Esophagus muscularis mucosa (tissue), 4 donors: ENCODE results near the gene AMIGO1.
"Not testable (repeated sequence)": the region's sequence is repeated elsewhere in the genome, so short reads cannot be mapped to it uniquely, and the experiment has no call there.

Source experiments
- EP300 ChIP-seq: sonication (generic); formaldehyde crosslinking; IDR thresholded peaks from one replicate; pipeline ENCODE4 v1.6.1; 2017; ENCODE audit warnings: antibody characterized with exemption
- POLR2A ChIP-seq: fragments of 450-650 bp; IDR thresholded peaks from one replicate; pipeline ENCODE4 v1.6.1; 2017; ENCODE audit warnings: antibody characterized with exemption, moderate library complexity, mild to moderate bottlenecking, low read depth
- POLR2AphosphoS5 ChIP-seq, 2 donors: sonication (generic); formaldehyde crosslinking; IDR thresholded peaks; one replicate each; pipeline ENCODE4 v1.6.1; 2017; ENCODE audit warnings: antibody characterized with exemption in 2 of 2
- TF ChIP-seq, protein P1 (sequence below), 3 experiments: fragments of 200-600 bp in 2 of 3; fragments of 450-650 bp in 1 of 3; sonication (generic) in 2 of 3; IDR thresholded peaks; one replicate each; pipeline ENCODE4 v1.5.1; 2017 to 2019; ENCODE audit warnings: antibody characterized with exemption in 3 of 3, mild to moderate bottlenecking in 2 of 3, moderate library complexity in 1 of 3

DNA sequence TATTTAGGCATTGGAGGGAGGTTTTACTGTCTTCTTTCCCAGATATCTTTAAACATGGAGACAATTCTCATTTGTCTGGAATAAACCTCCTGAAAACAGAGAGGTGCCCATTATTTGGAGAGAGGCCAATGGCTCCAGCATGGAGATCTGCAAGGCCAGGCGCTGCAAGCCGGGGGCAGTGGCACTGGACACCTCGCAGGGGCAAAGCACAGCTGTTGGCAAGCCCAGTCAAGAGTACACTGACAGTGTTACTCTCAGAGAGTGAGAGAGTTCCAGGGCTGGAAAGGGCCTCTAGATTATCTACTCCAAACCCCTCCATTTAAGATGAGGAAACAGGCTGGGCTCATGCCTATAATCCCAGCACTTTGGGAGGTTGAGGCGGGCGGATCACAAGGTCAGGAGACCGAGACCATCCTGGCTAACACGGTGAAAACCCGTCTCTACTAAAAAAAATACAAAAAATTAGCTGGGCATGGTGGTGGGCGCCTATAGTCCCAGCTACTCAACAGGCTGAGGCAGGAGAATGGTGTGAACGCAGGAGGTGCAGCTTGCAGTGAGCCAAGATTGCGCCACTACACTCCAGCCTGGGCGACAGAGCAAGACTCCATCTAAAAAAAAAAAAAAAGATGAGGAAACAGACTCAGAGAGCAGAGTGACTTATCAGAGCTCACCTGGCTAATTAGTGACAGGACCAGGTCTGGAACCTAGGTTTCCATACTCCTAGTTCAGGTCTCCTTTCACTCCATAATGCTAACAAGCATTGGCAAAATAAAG is 36.1 kb downstream of the AMIGO1 start:
- not testable (repeated sequence) for TF ChIP-seq POLR2AphosphoS5 (IDR thresholded peaks at IDR 0.05); POLR2A; EP300
- TF ChIP-seq, protein P1, sequence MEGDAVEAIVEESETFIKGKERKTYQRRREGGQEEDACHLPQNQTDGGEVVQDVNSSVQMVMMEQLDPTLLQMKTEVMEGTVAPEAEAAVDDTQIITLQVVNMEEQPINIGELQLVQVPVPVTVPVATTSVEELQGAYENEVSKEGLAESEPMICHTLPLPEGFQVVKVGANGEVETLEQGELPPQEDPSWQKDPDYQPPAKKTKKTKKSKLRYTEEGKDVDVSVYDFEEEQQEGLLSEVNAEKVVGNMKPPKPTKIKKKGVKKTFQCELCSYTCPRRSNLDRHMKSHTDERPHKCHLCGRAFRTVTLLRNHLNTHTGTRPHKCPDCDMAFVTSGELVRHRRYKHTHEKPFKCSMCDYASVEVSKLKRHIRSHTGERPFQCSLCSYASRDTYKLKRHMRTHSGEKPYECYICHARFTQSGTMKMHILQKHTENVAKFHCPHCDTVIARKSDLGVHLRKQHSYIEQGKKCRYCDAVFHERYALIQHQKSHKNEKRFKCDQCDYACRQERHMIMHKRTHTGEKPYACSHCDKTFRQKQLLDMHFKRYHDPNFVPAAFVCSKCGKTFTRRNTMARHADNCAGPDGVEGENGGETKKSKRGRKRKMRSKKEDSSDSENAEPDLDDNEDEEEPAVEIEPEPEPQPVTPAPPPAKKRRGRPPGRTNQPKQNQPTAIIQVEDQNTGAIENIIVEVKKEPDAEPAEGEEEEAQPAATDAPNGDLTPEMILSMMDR (IDR thresholded peaks at IDR 0.05): not testable (repeated sequence)
